ENCODE data around the gene ANO8. TPM values are rescaled to one million over a fixed set of nuclear protein-coding genes. Genes with fewer than 3 reads are reported as not detected.

The ANO8 gene
- total RNA-seq, 1 experiment from 2014 or later = 18.6 TPM

GRCh38 chr19:17323300-17323963 lies 11.2 kb downstream of the ANO8 start:
- Histone ChIP-seq H3K9me3 (ENCODE audit: low read depth, low read length, poor library complexity, severe bottlenecking) (no peaks in the 10 kb centered on the region), H3K27ac (ENCODE audit: low read depth, low read length, poor library complexity, severe bottlenecking) (peak overlapping the region; percentile 50), H3K36me3 (ENCODE audit: insufficient read depth, low read length, poor library complexity, severe bottlenecking) (peaks cover 20% of the 10 kb centered on the region), H3K4me3 (ENCODE audit: low read depth, low read length, poor library complexity, severe bottlenecking) (no peak overlapping the region), H3K27me3 (replicated peaks; ENCODE audit: insufficient read depth, low read depth, low read length, poor library complexity) (no peaks in the 10 kb centered on the region), H3K4me1 (ENCODE audit: insufficient read depth, low read length, poor library complexity, severe bottlenecking) (no peaks in the 10 kb centered on the region)
- TF ChIP-seq EZH2 (IDR thresholded peaks at IDR 0.05; ENCODE audit: borderline replicate concordance, low read depth, low read length, poor library complexity, severe bottlenecking) (no peak), CTCF (conservative IDR thresholded peaks at IDR 0.05; ENCODE audit: low read depth, low read length) (no peak)
- no TSS peak for BruUV-seq (replicated peaks)
- ChIA-PET CTCF (no interaction called here), POLR2A (ENCODE audit: low non-redundant PET) (no interaction called here)
- intact Hi-C loops (cut with micrococcal nuclease; ENCODE audit: unreplicated experiment) = no loop called here
- no peak for DNase-seq (ENCODE audit: low spot score)

- TF ChIP-seq EZH2 (IDR thresholded peaks at IDR 0.05; ENCODE audit: borderline replicate concordance, low read depth, low read length, poor library complexity, severe bottlenecking) = no peak
- TF ChIP-seq CTCF (conservative IDR thresholded peaks at IDR 0.05; ENCODE audit: low read depth, low read length) = no peak
- peaks cover 17% of the 10 kb centered on the region for H3K36me3 ChIP-seq (ENCODE audit: insufficient read depth, low read length, poor library complexity, severe bottlenecking)
- ChIA-PET POLR2A (ENCODE audit: low non-redundant PET) (no interaction called here), CTCF (interaction anchor here (0.5 kb wide), 1 partner anchor 94 kb away, joined by 6 read pairs; no protein-coding TSS in a partner anchor)
- intact Hi-C loops (cut with micrococcal nuclease; ENCODE audit: unreplicated experiment) = no loop called here
- H3K27ac ChIP-seq (ENCODE audit: low read depth, low read length, poor library complexity, severe bottlenecking) = peak overlapping the region; percentile 50
- BruUV-seq (replicated peaks) = no TSS peak
- H3K4me1 ChIP-seq (ENCODE audit: insufficient read depth, low read length, poor library complexity, severe bottlenecking) = no peaks in the 10 kb centered on the region
- H3K9me3 ChIP-seq (ENCODE audit: low read depth, low read length, poor library complexity, severe bottlenecking) = no peaks in the 10 kb centered on the region
- H3K27me3 ChIP-seq (replicated peaks; ENCODE audit: insufficient read depth, low read depth, low read length, poor library complexity) = no peaks in the 10 kb centered on the region
- no peak for DNase-seq (ENCODE audit: low spot score)
- H3K4me3 ChIP-seq (ENCODE audit: low read depth, low read length, poor library complexity, severe bottlenecking) = no peak overlapping the region
Measured at GRCh38 chr19:17322854-17323253, 11.8 kb downstream of the ANO8 start.

GRCh38 chr19:17321655-17322489 lies 12.8 kb downstream of the ANO8 start:
- TF ChIP-seq EZH2 (IDR thresholded peaks at IDR 0.05; ENCODE audit: borderline replicate concordance, low read depth, low read length, poor library complexity, severe bottlenecking) (no peak), CTCF (conservative IDR thresholded peaks at IDR 0.05; ENCODE audit: low read depth, low read length) (no peak)
- no peak overlapping the region for H3K27ac ChIP-seq (ENCODE audit: low read depth, low read length, poor library complexity, severe bottlenecking)
- CTCF ChIA-PET = interaction anchor here (0.5 kb wide), 1 partner anchor 95 kb away, joined by 6 read pairs; no protein-coding TSS in a partner anchor
- POLR2A ChIA-PET (ENCODE audit: low non-redundant PET) = no interaction called here
- no TSS peak for BruUV-seq (replicated peaks)
- DNase-seq (ENCODE audit: low spot score) = no peak
- peaks cover 11% of the 10 kb centered on the region for H3K36me3 ChIP-seq (ENCODE audit: insufficient read depth, low read length, poor library complexity, severe bottlenecking)
- H3K27me3 ChIP-seq (replicated peaks; ENCODE audit: insufficient read depth, low read depth, low read length, poor library complexity) = no peaks in the 10 kb centered on the region
- H3K9me3 ChIP-seq (ENCODE audit: low read depth, low read length, poor library complexity, severe bottlenecking) = no peaks in the 10 kb centered on the region
- no peak overlapping the region for H3K4me3 ChIP-seq (ENCODE audit: low read depth, low read length, poor library complexity, severe bottlenecking)
- intact Hi-C loops (cut with micrococcal nuclease; ENCODE audit: unreplicated experiment) = no loop called here
- no peaks in the 10 kb centered on the region for H3K4me1 ChIP-seq (ENCODE audit: insufficient read depth, low read length, poor library complexity, severe bottlenecking)
